PC-3 (cell line): Measurements from ENCODE around the gene BCL11B. TPM values are rescaled to one million over a fixed set of nuclear protein-coding genes. Genes with fewer than 3 reads are reported as not detected.

Experiments
- ATAC-seq: fragments of 200-7000 bp; cut with Tn5 transposase; 2 replicates; pipeline ENCODE4 v1.9.1; 2020; ENCODE audit warnings: mild to moderate bottlenecking, moderate library complexity
- BruUV-seq: library from RNA; stranded (reverse); fragments of 400-500 nt; replicated peaks from 2 replicates; lab custom pipeline; 2021; lab: Mats Ljungman, UMichigan
- CTCF ChIA-PET: fragments of 300-600 bp; sonication (Branson Sonifier 250); formaldehyde crosslinking; loops from one replicate; lab custom pipeline; 2022; ENCODE audit warnings: antibody characterized with exemption; lab: Charles Lee
- POLR2A ChIA-PET: fragments of 300-600 bp; sonication (Branson Sonifier 250); formaldehyde crosslinking; loops from one replicate; lab custom pipeline; 2022; ENCODE audit warnings: antibody characterized with exemption; ENCODE audit not compliant: unreplicated experiment; lab: Charles Lee
- DNase-seq: peaks from one replicate; pipeline ENCODE4 v3.0.0-alpha.2; 2015
- H2AFZ ChIP-seq: fragments of 300-600 bp; sonication (generic); 2 replicates; pipeline ENCODE4 v1.6.0; 2016; ENCODE audit warnings: antibody characterized with exemption, low read length
- H3F3A ChIP-seq: fragments of 300-600 bp; sonication (generic); one replicate; pipeline ENCODE4 v1.6.0; 2017; ENCODE audit warnings: antibody characterized with exemption, low read length, control low read depth, mild to moderate bottlenecking; ENCODE audit not compliant: unreplicated experiment
- H3K27ac ChIP-seq: fragments of 300-600 bp; sonication (generic); 2 replicates; pipeline ENCODE4 v1.5.1; 2016; ENCODE audit warnings: mild to moderate bottlenecking, low read length
- H3K27me3 ChIP-seq: fragments of 300-600 bp; sonication (generic); 2 replicates; pipeline ENCODE4 v1.6.1; 2016; ENCODE audit warnings: low read length, mixed read lengths
- H3K36me3 ChIP-seq: fragments of 300-600 bp; sonication (generic); 2 replicates; pipeline ENCODE4 v1.6.1; 2016; ENCODE audit warnings: low read depth, mixed run types, low read length, mixed read lengths
- H3K4me1 ChIP-seq: fragments of 300-600 bp; sonication (generic); 2 replicates; pipeline ENCODE4 v1.5.1; 2016; ENCODE audit warnings: low read length; ENCODE audit not compliant: insufficient read depth
- H3K4me2 ChIP-seq: fragments of 300-600 bp; sonication (generic); 2 replicates; pipeline ENCODE4 v1.6.0; 2016; ENCODE audit warnings: low read length
- H3K4me3 ChIP-seq: fragments of 300-600 bp; sonication (generic); 2 replicates; pipeline ENCODE4 v1.5.1; 2016; ENCODE audit warnings: mild to moderate bottlenecking, low read length, mixed read lengths
- H3K79me2 ChIP-seq: fragments of 300-600 bp; sonication (generic); 2 replicates; pipeline ENCODE4 v1.6.1; 2017; ENCODE audit warnings: low read length, mixed read lengths
- H3K9ac ChIP-seq: fragments of 300-600 bp; sonication (generic); 2 replicates; pipeline ENCODE4 v1.6.0; 2016; ENCODE audit warnings: mild to moderate bottlenecking, low read length
- H3K9me2 ChIP-seq: fragments of 300-600 bp; sonication (generic); replicated peaks from 2 replicates; pipeline ENCODE4 v1.6.1; 2016; ENCODE audit warnings: mixed run types, low read length, mixed read lengths
- H3K9me3 ChIP-seq: fragments of 300-600 bp; sonication (generic); 2 replicates; pipeline ENCODE4 v1.6.1; 2016; ENCODE audit warnings: low read length, mixed read lengths
- H4K20me1 ChIP-seq: fragments of 300-600 bp; sonication (generic); 2 replicates; pipeline ENCODE4 v1.6.1; 2016; ENCODE audit warnings: low read length, mixed read lengths
- CTCF ChIP-seq: fragments of 300-600 bp; sonication (generic); conservative IDR thresholded peaks from 2 replicates; pipeline ENCODE4 v1.5.1; 2017; ENCODE audit warnings: antibody characterized with exemption, low read depth, mild to moderate bottlenecking, low read length
- EZH2 ChIP-seq: fragments of 300-600 bp; sonication (generic); IDR thresholded peaks from one replicate; pipeline ENCODE4 v1.6.1; 2017; ENCODE audit warnings: antibody characterized with exemption, mild to moderate bottlenecking, low read length; ENCODE audit not compliant: unreplicated experiment
- EZH2phosphoT487 ChIP-seq: fragments of 300-600 bp; sonication (generic); IDR thresholded peaks from 2 replicates; pipeline ENCODE4 v1.6.1; 2018; ENCODE audit warnings: mild to moderate bottlenecking, antibody characterized with exemption, low read length, borderline replicate concordance
- intact Hi-C: fragments of 100-400 bp; cut with micrococcal nuclease; formaldehyde crosslinking; loops from 2 replicates; pipeline ENCODE4 v1.9.0; 2023
- total RNA-seq: library from RNA; depleted of rRNA; stranded (reverse); fragments of >200 nt; gene quantifications from 2 replicates; pipeline ENCODE4 v1.2.3, GENCODE V29; 2014

Gene BCL11B
- total RNA-seq, 1 experiment from 2014 or later: 0.73 TPM

GRCh38 chr14:99257122-99257672 lies 14.8 kb downstream of the BCL11B start:
- H3K27me3 ChIP-seq: peaks cover 100% of the 10 kb centered on the region
- no peak overlapping the region for H3K4me2 ChIP-seq
- intact Hi-C loops: no loop called here
- TF ChIP-seq EZH2: no peak
- no peak for TF ChIP-seq EZH2phosphoT487
- no peak for TF ChIP-seq CTCF
- no peaks in the 10 kb centered on the region for H3K79me2 ChIP-seq
- no peaks in the 10 kb centered on the region for H3K9me3 ChIP-seq
- H3K9me2 ChIP-seq: no peaks in the 10 kb centered on the region
- H2AFZ ChIP-seq: no peak overlapping the region
- no peaks in the 10 kb centered on the region for H3K36me3 ChIP-seq
- no peak for ATAC-seq
- H3K4me1 ChIP-seq: no peaks in the 10 kb centered on the region
- DNase-seq: no peak
- no peak overlapping the region for H3K27ac ChIP-seq
- POLR2A ChIA-PET: no interaction called here
- no TSS peak for BruUV-seq
- no peaks in the 10 kb centered on the region for H3F3A ChIP-seq
- CTCF ChIA-PET: no interaction called here
- no peaks in the 10 kb centered on the region for H4K20me1 ChIP-seq
- H3K4me3 ChIP-seq: no peak overlapping the region
- H3K9ac ChIP-seq: no peak overlapping the region

DNA sequence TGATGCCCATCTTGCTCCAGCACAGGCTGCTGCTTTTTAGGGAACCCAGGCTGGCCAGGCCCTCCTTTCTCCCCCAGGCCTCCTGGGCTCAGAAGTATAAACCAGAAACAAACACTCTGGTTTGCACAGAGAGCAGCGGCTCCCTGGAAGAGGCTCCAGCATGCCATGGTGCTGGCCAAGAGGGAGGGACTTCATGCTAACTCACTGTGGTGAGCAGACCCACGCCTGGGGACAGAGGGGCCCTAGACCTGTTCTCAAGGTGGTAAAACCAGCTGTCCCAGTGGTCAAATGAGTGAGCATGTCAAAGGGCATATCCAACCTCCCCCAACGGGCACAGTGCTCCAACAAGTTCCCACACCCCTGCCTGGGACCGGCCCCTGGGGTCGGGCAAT lies 15.5 kb downstream of the BCL11B start:
- TF ChIP-seq EZH2phosphoT487 (no peak), CTCF (no peak), EZH2 (no peak)
- H3K9ac ChIP-seq: no peak overlapping the region
- H3K9me2 ChIP-seq: no peaks in the 10 kb centered on the region
- no peak overlapping the region for H3K4me3 ChIP-seq
- H3K4me1 ChIP-seq: no peaks in the 10 kb centered on the region
- BruUV-seq: no TSS peak
- H3K4me2 ChIP-seq: no peak overlapping the region
- no peak for DNase-seq
- no peaks in the 10 kb centered on the region for H4K20me1 ChIP-seq
- H3K36me3 ChIP-seq: no peaks in the 10 kb centered on the region
- no peak for ATAC-seq
- no peak overlapping the region for H3K27ac ChIP-seq
- no peaks in the 10 kb centered on the region for H3K9me3 ChIP-seq
- ChIA-PET CTCF (no interaction called here), POLR2A (no interaction called here)
- no peaks in the 10 kb centered on the region for H3K79me2 ChIP-seq
- no peaks in the 10 kb centered on the region for H3F3A ChIP-seq
- intact Hi-C loops: no loop called here
- peaks cover 100% of the 10 kb centered on the region for H3K27me3 ChIP-seq
- H2AFZ ChIP-seq: no peak overlapping the region

DNA sequence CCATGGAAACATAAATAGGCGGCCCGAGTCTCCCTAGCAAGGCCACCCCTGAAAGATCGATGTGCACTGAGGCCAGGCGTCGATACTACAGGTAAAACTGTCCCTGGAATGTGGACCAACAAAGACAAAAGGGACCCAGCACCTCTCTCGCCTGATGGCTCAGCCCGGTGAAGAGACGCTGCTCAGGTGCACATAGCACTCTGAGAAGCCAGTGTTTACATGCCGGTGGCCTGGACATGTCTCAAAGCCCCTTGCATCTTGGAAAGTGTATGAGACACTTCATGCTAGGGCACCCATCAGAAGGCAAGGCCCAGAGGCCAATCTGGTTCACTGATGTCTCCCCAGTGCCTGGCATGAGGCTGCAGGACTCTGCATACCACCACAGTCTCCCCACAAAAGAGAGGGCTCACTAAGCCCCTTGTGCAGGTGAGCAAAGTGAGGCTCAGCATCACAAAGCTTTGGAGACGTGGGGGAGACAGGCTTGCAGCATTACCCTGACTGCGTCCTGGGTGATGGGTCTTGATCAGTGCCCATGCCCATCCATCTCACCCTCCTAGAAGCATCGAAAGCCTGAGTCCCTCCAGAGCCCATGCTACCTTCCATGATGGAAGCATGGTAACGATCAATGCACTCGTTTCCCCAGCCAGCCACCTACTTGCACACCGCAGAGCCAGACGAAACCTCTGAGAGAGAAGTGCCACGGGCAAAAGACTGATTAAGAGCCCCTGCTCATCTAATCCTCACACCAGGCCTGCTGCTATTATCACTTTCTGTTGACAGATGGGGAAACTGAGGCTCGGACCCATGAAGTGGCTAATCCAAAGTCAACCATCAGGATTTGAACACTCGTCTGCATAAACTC lies 16.1 kb downstream of the BCL11B start:
- no peaks in the 10 kb centered on the region for H3F3A ChIP-seq
- no peaks in the 10 kb centered on the region for H4K20me1 ChIP-seq
- H3K27ac ChIP-seq: no peak overlapping the region
- no peak overlapping the region for H3K9ac ChIP-seq
- ATAC-seq (no peak), DNase-seq (no peak)
- no peaks in the 10 kb centered on the region for H3K9me2 ChIP-seq
- no peaks in the 10 kb centered on the region for H3K4me1 ChIP-seq
- no peak overlapping the region for H3K4me3 ChIP-seq
- no peak overlapping the region for H2AFZ ChIP-seq
- no peak overlapping the region for H3K4me2 ChIP-seq
- POLR2A ChIA-PET: no interaction called here
- CTCF ChIA-PET: no interaction called here
- H3K79me2 ChIP-seq: no peaks in the 10 kb centered on the region
- H3K27me3 ChIP-seq: peaks cover 95% of the 10 kb centered on the region
- no peaks in the 10 kb centered on the region for H3K36me3 ChIP-seq
- no TSS peak for BruUV-seq
- TF ChIP-seq EZH2 (no peak), CTCF (no peak), EZH2phosphoT487 (no peak)
- intact Hi-C loops: no loop called here
- no peaks in the 10 kb centered on the region for H3K9me3 ChIP-seq
